ENCODE results near the gene DLG1.

Gene DLG1

DNA sequence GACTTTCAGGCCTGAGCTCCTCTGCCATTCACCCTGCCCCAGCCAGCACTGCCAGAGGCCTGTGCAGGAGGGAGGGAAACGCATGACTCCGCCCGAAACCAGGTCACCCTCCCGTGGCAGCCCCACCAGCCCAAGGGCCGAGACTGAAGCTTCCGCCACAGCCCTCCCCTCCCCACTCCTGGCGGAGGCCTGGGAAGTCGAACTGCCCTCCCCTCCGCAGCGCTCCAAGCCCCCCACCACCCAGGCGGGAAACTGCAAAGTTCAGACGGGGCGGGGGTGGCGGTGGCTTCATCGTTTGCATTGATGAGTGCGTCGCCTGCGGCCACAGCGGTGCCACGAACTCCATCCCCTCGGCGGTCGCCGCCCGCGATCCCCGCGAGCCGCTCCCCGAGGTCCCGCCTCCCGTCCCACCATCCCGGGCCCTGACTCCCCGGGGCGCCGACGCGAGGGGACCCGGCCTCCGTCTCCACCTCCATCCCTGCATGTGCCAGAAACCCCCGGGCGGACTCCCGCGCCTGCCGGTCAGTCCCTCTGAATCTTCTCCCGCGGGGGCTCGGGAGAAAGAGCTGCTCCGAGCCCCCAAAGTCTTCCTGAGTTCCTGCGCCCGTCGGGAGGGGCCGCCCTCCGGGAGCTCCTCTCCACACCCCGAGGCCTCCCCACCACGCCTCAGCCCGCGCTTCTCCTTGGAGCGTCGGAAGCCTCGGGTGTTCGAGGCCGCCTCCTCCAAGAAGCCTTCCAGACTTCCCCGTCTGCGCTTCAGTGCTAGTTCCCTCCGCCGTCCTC, 269.5 kb downstream of the DLG1 start:
- Histone ChIP-seq H3K27ac (ENCODE audit: low read length, poor library complexity, severe bottlenecking) (no peak overlapping the region), H2AK5ac (ENCODE audit: low read length, severe bottlenecking) (no peak overlapping the region), H3K18ac (ENCODE audit: low read depth in 1 of 2, low read length in 2 of 2) (peak overlapping the region; percentile 54 to 70), H2AFZ (ENCODE audit: low read depth, low read length) (peak overlapping the region; percentile 30), H4K91ac (ENCODE audit: low read length) (peak overlapping the region; percentile 22), H3K9me3 (ENCODE audit: control insufficient read depth, low read length) (no peaks in the 10 kb centered on the region), H3K4ac (ENCODE audit: low read depth in 1 of 2, low read length in 2 of 2) (no peak overlapping the region), H3K36me3 (ENCODE audit: control insufficient read depth in 1 of 2, insufficient read depth in 2 of 2, low read depth in 1 of 2, low read length in 2 of 2) (peaks cover 0 to 16% of the 10 kb centered on the region in 2 experiments), H3K4me2 (ENCODE audit: low read length, poor library complexity, severe bottlenecking) (peak overlapping the region; percentile 69), H3K27me3 (ENCODE audit: control insufficient read depth in 1 of 2, insufficient read depth in 1 of 2, low read length in 2 of 2) (peaks cover 8 to 34% of the 10 kb centered on the region in 2 experiments), H2BK120ac (ENCODE audit: low read depth, low read length) (peak overlapping the region; percentile 50), H3K4me3 (ENCODE audit: insufficient read depth in 1 of 2, low read depth in 1 of 2, low read length in 2 of 2) (peak overlapping the region; percentile 41 to 76), H2BK12ac (ENCODE audit: low read length in 2 of 2) (peak overlapping the region in 1 of 2 experiments; percentile 11), H4K8ac (ENCODE audit: low read length) (peak overlapping the region; percentile 80), H3K14ac (ENCODE audit: low read length in 2 of 2) (no peak overlapping the region), H3K9ac (ENCODE audit: low read length) (peak overlapping the region; percentile 75), H2BK15ac (ENCODE audit: low read depth, poor library complexity, severe bottlenecking) (no peak overlapping the region), H3K23ac (ENCODE audit: low read length in 2 of 2) (peak overlapping the region; percentile 25 to 73), H2BK5ac (ENCODE audit: low read depth, low read length, poor library complexity, severe bottlenecking) (no peak overlapping the region), H3K4me1 (ENCODE audit: control insufficient read depth, insufficient read depth, low read depth, low read length) (peaks cover 31% of the 10 kb centered on the region), H3K79me1 (replicated peaks; ENCODE audit: low read length, poor library complexity, severe bottlenecking) (no peaks in the 10 kb centered on the region)
- 13% methylated on average over 67 of the region's 67 CpGs for WGBS
- DNase-seq: peak; percentile 17

DNA sequence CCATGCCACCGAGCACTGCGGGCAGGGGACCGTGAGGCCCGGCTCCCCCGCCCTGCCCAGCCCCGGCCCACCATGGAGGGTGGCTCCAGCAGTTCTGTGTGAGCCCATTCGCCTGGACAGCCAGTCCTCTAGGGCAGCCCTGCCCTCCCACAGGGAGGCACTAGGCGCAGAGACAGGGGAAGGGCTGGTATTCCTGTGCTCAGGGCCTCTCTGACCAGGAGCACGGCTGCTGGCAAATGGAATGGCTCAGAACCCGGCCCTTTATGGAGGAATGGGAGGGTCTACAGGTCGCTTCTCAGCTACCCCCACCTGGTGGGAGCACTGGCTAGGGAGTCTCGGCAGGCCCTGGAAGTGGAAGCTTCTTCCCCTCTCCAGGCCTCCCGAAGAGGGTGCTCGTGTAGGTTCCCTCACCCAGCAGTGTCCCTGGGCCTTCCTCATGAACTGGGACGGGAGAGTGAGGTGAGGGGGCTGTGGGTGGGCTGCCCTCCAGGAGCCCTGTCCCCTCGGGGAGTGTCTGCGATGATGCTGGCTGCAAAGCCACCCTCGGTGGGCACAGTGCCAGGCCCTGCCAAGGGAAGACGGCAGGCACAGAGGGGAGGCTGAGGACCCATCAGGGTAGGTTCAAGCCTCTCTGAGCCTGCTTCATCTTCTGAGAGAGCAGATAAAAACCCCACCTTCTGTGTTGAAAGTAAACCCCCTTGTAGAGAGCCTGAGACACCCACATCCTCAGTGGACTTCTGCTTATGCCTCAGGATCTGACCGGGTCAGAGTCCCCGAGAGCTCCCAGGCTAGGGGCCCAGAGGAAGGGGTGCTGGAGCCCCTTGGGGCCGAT, 270.3 kb downstream of the DLG1 start:
- Histone ChIP-seq H3K4me2 (ENCODE audit: low read length, poor library complexity, severe bottlenecking) (no peak overlapping the region), H2AK5ac (ENCODE audit: low read length, severe bottlenecking) (no peak overlapping the region)
- WGBS: 94% methylated on average over 22 of the region's 22 CpGs

DNA sequence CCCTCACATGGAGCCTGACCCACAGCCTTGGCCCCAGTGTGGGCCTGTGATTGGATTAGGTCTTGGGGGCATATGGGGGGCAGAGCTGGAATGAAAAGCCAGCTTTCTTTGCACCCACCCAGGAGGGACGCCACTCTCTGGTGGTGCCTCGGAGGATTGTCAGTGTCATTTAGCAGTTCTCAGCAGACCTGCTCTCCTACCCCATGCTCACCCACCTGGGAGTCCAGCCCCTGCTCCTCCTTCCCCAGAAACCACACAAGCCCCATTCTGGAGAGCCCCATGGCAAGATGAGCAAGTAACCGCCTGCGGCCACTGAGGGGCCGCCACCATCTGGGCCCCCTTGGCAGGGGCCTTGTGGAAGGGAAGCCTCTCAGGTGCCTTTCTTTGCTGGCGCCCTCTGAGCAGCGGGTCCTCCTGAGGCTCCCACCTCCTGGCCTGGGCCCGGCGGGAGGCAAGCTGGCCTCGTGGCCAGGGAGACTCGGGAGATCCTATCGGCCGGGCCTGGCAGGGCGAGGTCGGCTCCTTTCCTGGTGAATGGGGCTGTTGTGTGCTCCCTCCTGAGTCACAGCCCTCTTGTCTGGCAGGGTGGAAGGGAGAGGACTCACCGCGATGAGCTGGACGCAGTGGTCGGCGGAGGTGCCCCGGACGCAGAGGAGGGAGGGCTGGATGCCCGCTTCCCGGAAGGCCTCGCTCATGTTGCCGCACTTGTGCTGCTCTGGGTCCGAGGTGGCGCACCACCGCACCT, 271.1 kb downstream of the DLG1 start:
- no peak overlapping the region for H3K4me2 ChIP-seq (ENCODE audit: low read length, poor library complexity, severe bottlenecking)
- H3K27ac ChIP-seq (ENCODE audit: low read length, poor library complexity, severe bottlenecking): no peak overlapping the region
- peaks cover 22 to 42% of the 10 kb centered on the region in 2 experiments for H3K27me3 ChIP-seq (ENCODE audit: control insufficient read depth in 1 of 2, insufficient read depth in 1 of 2, low read length in 2 of 2)
- H3K23ac ChIP-seq (ENCODE audit: low read length in 2 of 2): no peak overlapping the region
- no peak for DNase-seq
- H2BK12ac ChIP-seq (ENCODE audit: low read length in 2 of 2): no peak overlapping the region
- H3K79me1 ChIP-seq (replicated peaks; ENCODE audit: low read length, poor library complexity, severe bottlenecking): no peaks in the 10 kb centered on the region
- H2AFZ ChIP-seq (ENCODE audit: low read depth, low read length): no peak overlapping the region
- H2BK5ac ChIP-seq (ENCODE audit: low read depth, low read length, poor library complexity, severe bottlenecking): no peak overlapping the region
- no peak overlapping the region for H2BK15ac ChIP-seq (ENCODE audit: low read depth, poor library complexity, severe bottlenecking)
- H3K9me3 ChIP-seq (ENCODE audit: control insufficient read depth, low read length): no peaks in the 10 kb centered on the region
- no peak overlapping the region for H3K9ac ChIP-seq (ENCODE audit: low read length)
- H3K4me1 ChIP-seq (ENCODE audit: control insufficient read depth, insufficient read depth, low read depth, low read length): peaks cover 44% of the 10 kb centered on the region
- H2BK120ac ChIP-seq (ENCODE audit: low read depth, low read length): no peak overlapping the region
- no peak overlapping the region for H3K4ac ChIP-seq (ENCODE audit: low read depth in 1 of 2, low read length in 2 of 2)
- H3K36me3 ChIP-seq (ENCODE audit: control insufficient read depth in 1 of 2, insufficient read depth in 2 of 2, low read depth in 1 of 2, low read length in 2 of 2): peaks cover 0 to 16% of the 10 kb centered on the region in 2 experiments
- H4K91ac ChIP-seq (ENCODE audit: low read length): no peak overlapping the region
- no peak overlapping the region for H4K8ac ChIP-seq (ENCODE audit: low read length)
- H2AK5ac ChIP-seq (ENCODE audit: low read length, severe bottlenecking): no peak overlapping the region
- H3K14ac ChIP-seq (ENCODE audit: low read length in 2 of 2): no peak overlapping the region
- H3K4me3 ChIP-seq (ENCODE audit: insufficient read depth in 1 of 2, low read depth in 1 of 2, low read length in 2 of 2): no peak overlapping the region
- H3K18ac ChIP-seq (ENCODE audit: low read depth in 1 of 2, low read length in 2 of 2): no peak overlapping the region
- 95% methylated on average over 29 of the region's 29 CpGs for WGBS

More for the DNA sequence above, 270.3 kb downstream of the DLG1 start:
- Histone ChIP-seq H3K4me3 (ENCODE audit: insufficient read depth in 1 of 2, low read depth in 1 of 2, low read length in 2 of 2) (peak overlapping the region in 1 of 2 experiments; percentile 76), H3K27me3 (ENCODE audit: control insufficient read depth in 1 of 2, insufficient read depth in 1 of 2, low read length in 2 of 2) (peaks cover 14 to 34% of the 10 kb centered on the region in 2 experiments), H2BK12ac (ENCODE audit: low read length in 2 of 2) (peak overlapping the region in 1 of 2 experiments; percentile 33), H3K36me3 (ENCODE audit: control insufficient read depth in 1 of 2, insufficient read depth in 2 of 2, low read depth in 1 of 2, low read length in 2 of 2) (peaks cover 0 to 16% of the 10 kb centered on the region in 2 experiments), H3K79me1 (replicated peaks; ENCODE audit: low read length, poor library complexity, severe bottlenecking) (no peaks in the 10 kb centered on the region), H3K9me3 (ENCODE audit: control insufficient read depth, low read length) (no peaks in the 10 kb centered on the region), H3K14ac (ENCODE audit: low read length in 2 of 2) (no peak overlapping the region), H4K91ac (ENCODE audit: low read length) (no peak overlapping the region), H3K27ac (ENCODE audit: low read length, poor library complexity, severe bottlenecking) (no peak overlapping the region), H3K23ac (ENCODE audit: low read length in 2 of 2) (no peak overlapping the region), H4K8ac (ENCODE audit: low read length) (peak overlapping the region; percentile 64), H3K9ac (ENCODE audit: low read length) (peak overlapping the region; percentile 75), H3K18ac (ENCODE audit: low read depth in 1 of 2, low read length in 2 of 2) (no peak overlapping the region), H2BK120ac (ENCODE audit: low read depth, low read length) (no peak overlapping the region), H2BK5ac (ENCODE audit: low read depth, low read length, poor library complexity, severe bottlenecking) (no peak overlapping the region), H3K4me1 (ENCODE audit: control insufficient read depth, insufficient read depth, low read depth, low read length) (peaks cover 38% of the 10 kb centered on the region), H2BK15ac (ENCODE audit: low read depth, poor library complexity, severe bottlenecking) (no peak overlapping the region), H2AFZ (ENCODE audit: low read depth, low read length) (peak overlapping the region; percentile 30), H3K4ac (ENCODE audit: low read depth in 1 of 2, low read length in 2 of 2) (no peak overlapping the region)
- DNase-seq: no peak
